ENCODE results near the gene CETP. TPM values are rescaled to one million over a fixed set of nuclear protein-coding genes. Genes with fewer than 3 reads are reported as not detected.

The CETP gene
- total RNA-seq, 1 experiment from 2014 or later, result not detected

GRCh38 chr16:57019746-57020145, 58.0 kb downstream of the CETP start:
- DNase-seq (ENCODE audit: low spot score), result no peak

GRCh38 chr16:57020651-57021050, 58.9 kb downstream of the CETP start:
- DNase-seq (ENCODE audit: low spot score), result no peak

GRCh38 chr16:57021757-57022156, 60.0 kb downstream of the CETP start:
- DNase-seq (ENCODE audit: low spot score), result no peak

GRCh38 chr16:57022445-57022844, 60.7 kb downstream of the CETP start:
- DNase-seq (ENCODE audit: low spot score), result no peak

GRCh38 chr16:57023541-57024249, 61.9 kb downstream of the CETP start:
- DNase-seq (ENCODE audit: low spot score), result no peak

- no peak for DNase-seq (ENCODE audit: low spot score)
These were observed 63.3 kb downstream of the CETP start for GRCh38 chr16:57024894-57025680.

- DNase-seq (ENCODE audit: low spot score), result no peak
These were observed 64.4 kb downstream of the CETP start for GRCh38 chr16:57025941-57026777.

GRCh38 chr16:57026778-57027062, 65.0 kb downstream of the CETP start:
- no peak for DNase-seq (ENCODE audit: low spot score)

GRCh38 chr16:57027067-57027466, 65.3 kb downstream of the CETP start:
- DNase-seq (ENCODE audit: low spot score), result no peak

GRCh38 chr16:57028086-57028485, 66.3 kb downstream of the CETP start:
- no peak for DNase-seq (ENCODE audit: low spot score)

GRCh38 chr16:57029161-57030160, 67.7 kb downstream of the CETP start:
- no peak for DNase-seq (ENCODE audit: low spot score)

- no peak for DNase-seq (ENCODE audit: low spot score)
These were observed 68.7 kb downstream of the CETP start for GRCh38 chr16:57030346-57030902.

GRCh38 chr16:57031156-57031555, 69.4 kb downstream of the CETP start:
- DNase-seq (ENCODE audit: low spot score), result no peak

- DNase-seq (ENCODE audit: low spot score), result no peak
These were observed 70.6 kb downstream of the CETP start for GRCh38 chr16:57032346-57032745.

GRCh38 chr16:57032931-57033330, 71.2 kb downstream of the CETP start:
- no peak for DNase-seq (ENCODE audit: low spot score)

Other genes with a start within 250 kb of the CETP start
- gene NUP93, start 231.8 kb upstream of the CETP start, total RNA-seq (2014; rRNA removed; shearing (Covaris generic)), result 94.6 and 115 TPM in 2 replicates
- gene SLC12A3, start 96.7 kb upstream of the CETP start, total RNA-seq (2014; rRNA removed; shearing (Covaris generic)), result not detected in 2 replicates
- 45.1 and 46.1 TPM in 2 replicates for gene HERPUD1, start 29.8 kb upstream of the CETP start, total RNA-seq (2014; rRNA removed; shearing (Covaris generic))
- gene NLRC5, start 27.6 kb downstream of the CETP start, total RNA-seq (2014; rRNA removed; shearing (Covaris generic)), result 4.2 and 8.2 TPM in 2 replicates
- 40.5 and 44.2 TPM in 2 replicates for gene CPNE2, start 130.6 kb downstream of the CETP start, total RNA-seq (2014; rRNA removed; shearing (Covaris generic))
- 41.7 and 54.5 TPM in 2 replicates for gene PSME3IP1, start 224.1 kb downstream of the CETP start, total RNA-seq (2014; rRNA removed; shearing (Covaris generic))
- gene RSPRY1, start 224.4 kb downstream of the CETP start, total RNA-seq (2014; rRNA removed; shearing (Covaris generic)), result 20.7 and 21.3 TPM in 2 replicates